ENCODE measurements around the gene SAMD9L.

DNA sequence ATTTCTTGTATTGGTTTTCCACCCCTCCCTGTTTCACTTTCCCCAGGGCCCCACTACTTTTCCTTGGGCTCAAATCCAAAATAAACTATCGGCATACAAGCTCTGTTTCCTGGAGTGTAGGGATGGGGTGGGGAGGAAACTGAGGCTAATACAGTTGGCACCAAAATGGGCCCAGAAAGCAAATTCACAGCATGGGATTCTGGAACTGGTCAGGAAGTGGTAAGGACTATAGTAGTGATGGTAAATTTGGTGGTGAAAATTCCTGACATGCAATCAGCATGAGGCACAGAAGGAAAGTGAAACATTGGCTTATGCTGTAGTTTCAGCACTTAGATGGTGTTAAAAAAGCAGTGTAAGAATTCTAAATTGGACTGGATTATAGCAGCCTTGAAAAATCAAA lies 8.7 kb upstream of the SAMD9L start:
- TF ChIP-seq EZH2phosphoT487 (IDR thresholded peaks at IDR 0.05; ENCODE audit: borderline replicate concordance, low read depth, low read length): no peak
- TF ChIP-seq, protein P1, sequence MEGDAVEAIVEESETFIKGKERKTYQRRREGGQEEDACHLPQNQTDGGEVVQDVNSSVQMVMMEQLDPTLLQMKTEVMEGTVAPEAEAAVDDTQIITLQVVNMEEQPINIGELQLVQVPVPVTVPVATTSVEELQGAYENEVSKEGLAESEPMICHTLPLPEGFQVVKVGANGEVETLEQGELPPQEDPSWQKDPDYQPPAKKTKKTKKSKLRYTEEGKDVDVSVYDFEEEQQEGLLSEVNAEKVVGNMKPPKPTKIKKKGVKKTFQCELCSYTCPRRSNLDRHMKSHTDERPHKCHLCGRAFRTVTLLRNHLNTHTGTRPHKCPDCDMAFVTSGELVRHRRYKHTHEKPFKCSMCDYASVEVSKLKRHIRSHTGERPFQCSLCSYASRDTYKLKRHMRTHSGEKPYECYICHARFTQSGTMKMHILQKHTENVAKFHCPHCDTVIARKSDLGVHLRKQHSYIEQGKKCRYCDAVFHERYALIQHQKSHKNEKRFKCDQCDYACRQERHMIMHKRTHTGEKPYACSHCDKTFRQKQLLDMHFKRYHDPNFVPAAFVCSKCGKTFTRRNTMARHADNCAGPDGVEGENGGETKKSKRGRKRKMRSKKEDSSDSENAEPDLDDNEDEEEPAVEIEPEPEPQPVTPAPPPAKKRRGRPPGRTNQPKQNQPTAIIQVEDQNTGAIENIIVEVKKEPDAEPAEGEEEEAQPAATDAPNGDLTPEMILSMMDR (conservative IDR thresholded peaks at IDR 0.05; ENCODE audit: low read length): no peak
